Middle frontal gyrus (tissue), 1 donor: Measurements from ENCODE around the gene SLC43A3.
"Not testable (repeated sequence)": the region's sequence is repeated elsewhere in the genome, so short reads cannot be mapped to it uniquely, and the experiment has no call there.

Experiments
- DNase-seq: peaks from one replicate; pipeline ENCODE4 v3.0.0-alpha.2; 2015; ENCODE audit warnings: low spot score; ENCODE audit errors: extremely low spot score

The SLC43A3 gene

DNA sequence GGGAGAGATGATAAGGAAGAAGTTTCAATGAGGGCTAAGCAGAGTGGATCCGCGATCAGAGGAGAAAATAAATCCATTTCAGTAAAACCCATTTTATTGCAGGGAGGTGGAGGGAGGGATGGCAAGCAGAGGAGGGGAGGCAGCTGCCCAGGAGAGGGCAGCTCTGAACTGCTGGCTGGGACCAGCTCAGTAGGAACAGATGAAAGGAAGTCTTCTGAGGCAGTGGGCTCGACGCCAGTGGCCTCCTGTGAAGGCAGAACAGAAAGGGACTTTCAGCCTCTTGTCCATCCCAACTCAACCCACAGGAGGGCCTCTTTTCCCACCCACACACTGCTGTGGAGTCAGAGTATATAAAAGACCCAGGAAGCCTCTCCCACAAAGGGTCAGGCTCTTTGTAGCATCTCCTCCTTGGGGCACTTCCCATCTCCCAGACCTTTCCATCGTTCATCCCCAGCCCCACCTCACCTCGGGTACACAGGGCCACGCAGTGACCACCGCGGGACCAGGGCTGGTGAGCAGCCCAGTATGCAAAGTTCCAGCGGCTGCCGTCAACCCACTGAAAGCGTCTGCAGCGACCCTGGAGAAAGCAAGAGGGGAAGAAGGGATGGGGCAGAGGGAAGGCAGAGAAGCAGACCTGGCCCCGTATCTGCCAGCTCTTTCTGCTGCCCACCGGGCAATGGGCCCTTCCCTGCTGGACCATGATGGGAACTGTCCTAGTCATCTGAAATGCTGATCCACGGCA is 39.5 kb downstream of the SLC43A3 start:
- no peak for DNase-seq

DNA sequence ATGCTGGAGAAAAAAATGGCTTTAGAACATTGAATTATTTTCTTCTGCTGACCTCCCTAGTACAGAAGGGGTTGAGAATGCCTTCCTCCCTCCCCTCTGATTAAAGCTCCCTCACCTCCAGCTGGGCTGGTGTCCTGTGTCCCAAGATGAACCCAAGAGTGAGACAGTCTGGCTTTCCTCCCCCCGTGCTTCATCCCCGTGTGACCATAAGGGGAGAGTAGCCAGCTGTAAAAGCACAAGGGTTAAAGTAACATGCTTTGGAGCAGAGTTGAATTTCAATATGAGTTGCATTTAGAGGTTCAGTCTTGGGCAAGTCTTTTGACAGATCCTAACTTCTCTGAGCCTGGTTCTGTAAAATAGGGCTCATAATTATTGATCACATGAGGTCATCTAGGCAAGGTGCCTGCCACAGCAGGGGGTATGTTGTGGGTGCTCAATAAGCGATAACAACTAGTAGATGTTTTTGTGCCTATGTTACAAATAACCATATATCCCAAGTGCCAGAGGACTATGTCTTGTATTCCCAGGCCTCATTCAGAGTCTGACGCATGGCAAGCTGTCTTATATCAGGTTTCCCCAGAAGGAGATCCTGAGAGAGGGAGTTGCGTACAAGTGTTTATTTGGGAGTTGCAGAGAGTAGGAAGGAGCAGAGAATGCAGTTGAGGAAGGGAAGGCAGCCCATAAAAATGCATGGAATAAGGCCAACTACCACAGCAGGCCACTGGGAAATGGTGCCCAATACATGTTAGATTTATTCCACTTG is 40.6 kb downstream of the SLC43A3 start:
- DNase-seq = no peak

- no peak for DNase-seq
These were observed 45.9 kb downstream of the SLC43A3 start, which contains the start of gene PRG3 for GRCh38 chr11:57380975-57381374. Gene PRG3, minus strand, starts transcription at chr11:57381150. Its CDS starts 442 bp downstream, at chr11:57380708.

GRCh38 chr11:57379732-57380131 is 47.2 kb downstream of the SLC43A3 start:
- no peak for DNase-seq

DNA sequence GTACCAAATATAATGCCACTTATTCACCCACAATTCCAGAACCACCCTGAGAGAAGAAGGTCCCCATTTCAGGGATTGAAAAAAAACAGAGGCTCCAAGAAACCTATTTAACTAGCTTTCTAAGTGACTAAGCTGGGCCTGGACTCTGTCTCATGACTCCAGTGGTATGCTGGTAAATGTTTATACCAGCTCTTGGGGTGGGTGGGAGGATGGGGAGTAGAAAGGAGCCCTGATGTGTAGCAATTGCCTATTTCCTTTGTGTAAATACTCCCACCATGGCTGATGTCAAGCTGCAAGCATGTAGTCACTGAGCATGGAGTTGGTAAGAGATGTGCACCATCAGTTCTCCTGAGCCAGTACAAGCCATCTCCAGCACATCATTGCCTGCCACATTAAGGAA is 48.7 kb downstream of the SLC43A3 start:
- DNase-seq = no peak

- DNase-seq = no peak
These were observed 49.8 kb downstream of the SLC43A3 start for GRCh38 chr11:57377107-57377506.

DNA sequence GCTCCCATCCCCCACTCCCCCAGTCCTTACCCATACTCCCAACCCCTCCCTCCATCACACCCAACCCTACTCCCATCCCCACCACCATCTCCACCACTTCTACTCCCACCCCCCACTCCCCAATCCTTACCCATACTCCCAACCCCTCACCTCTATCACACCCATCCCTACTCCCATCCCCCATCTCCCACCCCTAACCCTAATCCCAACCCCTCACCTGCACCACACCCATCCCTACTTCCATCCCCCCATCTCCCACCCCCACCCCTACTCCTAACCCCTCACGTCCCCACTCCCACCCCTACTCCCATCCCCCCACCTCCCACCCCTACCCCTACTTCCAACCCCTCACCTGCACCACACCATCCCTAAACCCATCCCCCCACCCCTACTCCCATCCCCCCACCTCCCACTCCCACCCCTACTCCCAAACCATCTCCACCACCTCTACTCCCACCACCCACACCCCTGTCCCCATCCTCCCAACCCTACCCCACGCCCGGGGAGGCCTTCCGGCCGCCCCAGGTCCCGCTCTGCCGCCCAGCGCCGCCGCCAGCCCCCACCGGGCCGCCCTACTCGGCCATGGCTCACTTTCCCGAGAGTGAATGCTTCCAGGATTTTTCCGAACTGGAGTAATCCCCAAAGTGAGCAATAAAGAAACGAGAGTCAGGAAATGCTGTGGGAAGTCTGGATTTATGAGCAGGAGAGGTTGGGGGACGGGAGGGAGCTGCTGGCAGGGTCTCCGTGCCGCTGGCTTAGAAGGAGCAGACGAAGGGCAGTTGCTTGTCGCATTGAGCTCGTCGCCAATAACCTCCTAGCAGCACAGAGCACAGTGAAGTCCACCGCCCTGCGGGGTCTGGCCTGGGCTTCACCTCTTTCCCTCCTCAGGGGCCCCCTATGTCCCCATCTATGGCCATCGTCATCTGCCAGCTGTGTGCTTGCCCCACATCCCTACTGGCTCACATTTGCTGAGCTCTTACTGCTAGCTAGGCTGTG is 50.5 kb downstream of the SLC43A3 start:
- no peak for DNase-seq

GRCh38 chr11:57375490-57375889 is 51.4 kb downstream of the SLC43A3 start:
- DNase-seq = no peak

DNA sequence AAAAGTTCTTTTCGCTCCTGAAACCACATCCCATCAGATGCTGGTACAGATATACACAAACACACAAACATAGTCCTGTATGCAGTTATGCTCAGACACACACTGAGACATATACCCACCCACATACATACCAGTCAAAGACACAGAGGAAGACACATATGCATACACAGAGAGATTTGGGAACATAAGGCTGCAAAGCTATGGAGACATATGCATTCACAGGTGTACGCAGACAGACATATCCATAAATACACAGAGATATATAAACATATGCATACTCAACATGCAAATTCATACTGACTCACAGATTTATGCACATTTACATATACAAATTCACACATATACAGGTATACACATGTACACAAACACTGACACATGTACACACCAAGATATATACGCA is 52.0 kb downstream of the SLC43A3 start:
- DNase-seq = no peak

GRCh38 chr11:57373146-57373545 is 53.8 kb downstream of the SLC43A3 start:
- DNase-seq = no peak

- DNase-seq = no peak
These were observed 56.0 kb downstream of the SLC43A3 start for GRCh38 chr11:57370941-57371340.

DNA sequence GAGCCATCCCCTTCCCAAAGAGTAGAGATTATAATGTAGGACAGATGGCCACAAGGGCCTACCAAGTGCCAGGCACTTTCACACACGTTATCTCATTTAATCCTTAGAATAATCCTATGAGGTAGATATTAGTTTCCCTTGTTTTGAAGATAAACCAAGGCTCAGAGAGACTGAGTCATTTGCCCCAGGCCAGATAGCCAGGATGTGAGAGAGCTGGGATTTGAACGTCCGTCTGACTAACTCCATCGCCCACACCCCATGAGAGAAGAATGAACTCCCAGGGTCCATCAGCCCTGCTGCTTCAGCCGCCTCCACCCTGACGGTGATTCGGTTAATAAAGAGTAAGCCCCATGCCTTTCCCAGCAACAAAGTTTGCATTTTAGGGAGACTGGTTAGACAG is 56.7 kb downstream of the SLC43A3 start:
- no peak for DNase-seq

GRCh38 chr11:57368845-57369232 is 58.1 kb downstream of the SLC43A3 start:
- DNase-seq = no peak

DNA sequence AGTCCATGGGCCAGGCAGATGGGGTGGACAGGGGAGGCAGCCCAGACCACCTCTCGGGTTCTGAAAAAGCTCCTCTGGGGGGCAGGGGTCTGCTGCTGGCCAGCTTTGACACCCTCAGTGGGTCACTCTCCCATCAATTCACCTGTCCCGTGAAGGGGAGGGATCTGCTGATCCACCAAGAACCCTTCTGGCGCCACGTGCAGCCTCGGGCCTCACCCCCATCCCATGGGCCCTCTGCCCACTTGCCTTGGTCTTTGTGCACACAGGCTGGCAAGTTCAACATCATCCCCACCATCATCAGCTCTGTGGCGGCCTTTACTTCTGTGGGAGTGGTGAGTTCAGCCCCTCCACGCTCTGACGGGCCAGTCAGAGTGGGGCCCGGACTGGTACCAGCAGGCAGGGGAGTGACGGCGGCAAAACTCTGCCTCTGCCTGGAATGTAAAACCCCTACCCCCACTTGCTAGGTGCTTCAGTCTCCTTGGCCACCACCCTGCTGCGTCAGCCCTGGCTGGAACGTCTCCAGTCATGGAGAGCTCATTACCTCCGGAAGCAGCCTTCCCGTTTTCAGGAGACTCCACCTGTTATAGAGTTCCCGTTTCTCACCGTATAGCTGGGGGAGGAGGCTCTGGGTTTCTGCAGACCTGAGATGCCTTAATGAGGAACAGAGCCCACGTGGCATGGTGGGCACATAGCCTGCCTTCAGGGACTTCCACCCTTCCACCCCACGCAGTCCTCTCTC is 58.6 kb downstream of the SLC43A3 start:
- no peak for DNase-seq

GRCh38 chr11:57364851-57365660 is 61.9 kb downstream of the SLC43A3 start:
- DNase-seq = no peak

GRCh38 chr11:57363131-57364080 is 63.5 kb downstream of the SLC43A3 start:
- peak; percentile 18 for DNase-seq

GRCh38 chr11:57361926-57362325 is 65.0 kb downstream of the SLC43A3 start:
- no peak for DNase-seq

DNA sequence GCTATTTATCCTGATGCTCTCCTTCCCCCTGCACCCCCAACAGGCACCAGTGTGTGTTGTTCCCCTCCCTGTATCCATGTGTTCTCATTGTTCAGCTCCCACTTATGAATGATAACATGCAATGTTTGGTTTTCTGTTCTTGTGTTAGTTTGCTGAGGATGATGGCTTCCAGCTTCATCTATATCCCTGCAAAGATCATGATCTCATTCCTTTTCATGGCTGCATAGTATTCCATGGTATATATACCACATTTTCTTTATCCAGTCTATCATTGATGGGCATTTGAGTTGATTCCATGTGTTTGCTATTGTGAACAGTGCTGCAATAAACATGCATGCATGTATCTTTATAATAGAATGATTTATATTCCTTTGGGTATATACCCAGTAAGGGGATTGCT is 65.5 kb downstream of the SLC43A3 start:
- DNase-seq = not testable (repeated sequence)

DNA sequence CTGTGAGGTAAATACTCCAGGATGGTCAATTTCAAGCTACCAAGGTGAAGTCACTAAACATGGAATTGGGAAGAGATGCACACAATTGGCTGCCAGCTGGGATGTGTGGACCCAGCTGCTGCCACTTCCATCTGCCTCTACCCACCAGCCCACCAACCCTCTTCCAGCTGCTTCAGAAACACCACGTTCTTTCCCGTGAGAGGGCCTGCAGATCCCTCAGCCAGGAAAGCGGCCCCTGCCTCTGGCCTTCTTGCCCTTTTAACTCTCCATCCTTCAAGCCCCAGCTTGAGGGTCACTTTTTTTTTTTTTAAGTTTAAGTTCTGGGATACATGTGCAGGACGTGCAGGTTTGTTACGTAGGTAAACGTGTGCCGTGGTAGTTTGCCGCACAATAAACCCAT is 65.9 kb downstream of the SLC43A3 start:
- DNase-seq = no peak
